Trophoblast cell (in vitro differentiated cells and primary cell): ENCODE results near the gene GLRX.
A peak's percentile ranks its signal among the peaks of the same experiment; 100 is the strongest.

Experiments
- DNase-seq, 2 donors: peaks; one replicate each; pipeline ENCODE4 v3.0.0-alpha.2; 2016
- H2AFZ ChIP-seq: 2 replicates; pipeline ENCODE4 v1.6.1; 2013; ENCODE audit warnings: low read length, moderate library complexity, mild to moderate bottlenecking; ENCODE audit not compliant: insufficient read depth, poor library complexity
- H2AK5ac ChIP-seq: 2 replicates; pipeline ENCODE4 v1.6.1; 2013; ENCODE audit warnings: mild to moderate bottlenecking, low read length
- H2BK120ac ChIP-seq: 2 replicates; pipeline ENCODE4 v1.6.1; 2013; ENCODE audit warnings: low read length, mild to moderate bottlenecking, moderate library complexity; ENCODE audit not compliant: insufficient read depth, poor library complexity
- H2BK12ac ChIP-seq: 2 replicates; pipeline ENCODE4 v1.6.1; 2013; ENCODE audit warnings: mild to moderate bottlenecking, low read length, moderate library complexity
- H2BK5ac ChIP-seq: 2 replicates; pipeline ENCODE4 v1.6.1; 2013; ENCODE audit warnings: low read length, low read depth, moderate library complexity, mild to moderate bottlenecking; ENCODE audit not compliant: poor library complexity
- H3K14ac ChIP-seq: 2 replicates; pipeline ENCODE4 v1.6.1; 2013; ENCODE audit warnings: mild to moderate bottlenecking, low read length
- H3K18ac ChIP-seq: 2 replicates; pipeline ENCODE4 v1.6.1; 2013; ENCODE audit warnings: mild to moderate bottlenecking, low read length
- H3K23ac ChIP-seq: 2 replicates; pipeline ENCODE4 v1.6.1; 2013; ENCODE audit warnings: low read length
- H3K27ac ChIP-seq: 2 replicates; pipeline ENCODE4 v1.5.1; 2013; ENCODE audit warnings: low read depth, mild to moderate bottlenecking, inconsistent platforms, low read length, moderate library complexity
- H3K27me3 ChIP-seq: 2 replicates; pipeline ENCODE4 v1.6.1; 2013; ENCODE audit warnings: inconsistent platforms, mild to moderate bottlenecking, low read length, moderate library complexity; ENCODE audit not compliant: insufficient read depth
- H3K36me3 ChIP-seq, 2 experiments: 1 replicate in 1 of 2; 2 replicates in 1 of 2; pipeline ENCODE4 v1.6.1; 2013; ENCODE audit warnings: low read length in 2 of 2, mild to moderate bottlenecking in 2 of 2, moderate library complexity in 1 of 2; ENCODE audit not compliant: insufficient read depth in 2 of 2, control insufficient read depth in 1 of 2
- H3K4ac ChIP-seq: 2 replicates; pipeline ENCODE4 v1.6.1; 2013; ENCODE audit warnings: low read depth, mild to moderate bottlenecking, low read length, moderate library complexity
- H3K4me1 ChIP-seq, 2 experiments: 1 replicate in 1 of 2; 2 replicates in 1 of 2; pipeline ENCODE4 v1.6.1; 2013; ENCODE audit warnings: low read length in 2 of 2, mild to moderate bottlenecking in 2 of 2, moderate library complexity in 1 of 2; ENCODE audit not compliant: insufficient read depth in 2 of 2, control insufficient read depth in 1 of 2
- H3K4me2 ChIP-seq: 2 replicates; pipeline ENCODE4 v1.6.1; 2013; ENCODE audit warnings: inconsistent platforms, mild to moderate bottlenecking, low read length, moderate library complexity
- H3K4me3 ChIP-seq: 2 replicates; pipeline ENCODE4 v1.5.1; 2013; ENCODE audit warnings: mild to moderate bottlenecking, low read depth, low read length, inconsistent platforms
- H3K79me1 ChIP-seq: one replicate; pipeline ENCODE4 v1.6.1; 2013; ENCODE audit warnings: low read length
- H3K79me2 ChIP-seq: 2 replicates; pipeline ENCODE4 v1.6.1; 2013; ENCODE audit warnings: low read length, mild to moderate bottlenecking; ENCODE audit not compliant: control insufficient read depth, insufficient read depth, poor library complexity
- H3K9ac ChIP-seq: 2 replicates; pipeline ENCODE4 v1.6.1; 2013; ENCODE audit warnings: mild to moderate bottlenecking, low read length
- H3K9me3 ChIP-seq: 2 replicates; pipeline ENCODE4 v1.6.1; 2013; ENCODE audit warnings: low read depth, mild to moderate bottlenecking, control low read depth, inconsistent platforms, low read length; ENCODE audit not compliant: insufficient read depth
- H4K12ac ChIP-seq: 2 replicates; pipeline ENCODE4 v1.6.1; 2013; ENCODE audit warnings: low read depth, mild to moderate bottlenecking, low read length, moderate library complexity
- H4K8ac ChIP-seq: 2 replicates; pipeline ENCODE4 v1.6.1; 2013; ENCODE audit warnings: low read depth, mild to moderate bottlenecking, low read length, moderate library complexity
- H4K91ac ChIP-seq: one replicate; pipeline ENCODE4 v1.6.1; 2013; ENCODE audit warnings: low read depth, mild to moderate bottlenecking, low read length, moderate library complexity
- WGBS: extraction: QIAGEN DNeasy Blood & Tissue Kit; methylation state at CpG from one replicate; pipeline ENCODE4 v1.1.7; 2013; ENCODE audit warnings: missing lambda C conversion rate; ENCODE audit not compliant: insufficient read length, insufficient coverage; ENCODE audit errors: extremely low coverage; 5-methylcytosine and 5-hydroxymethylcytosine counted together

The GLRX gene

DNA sequence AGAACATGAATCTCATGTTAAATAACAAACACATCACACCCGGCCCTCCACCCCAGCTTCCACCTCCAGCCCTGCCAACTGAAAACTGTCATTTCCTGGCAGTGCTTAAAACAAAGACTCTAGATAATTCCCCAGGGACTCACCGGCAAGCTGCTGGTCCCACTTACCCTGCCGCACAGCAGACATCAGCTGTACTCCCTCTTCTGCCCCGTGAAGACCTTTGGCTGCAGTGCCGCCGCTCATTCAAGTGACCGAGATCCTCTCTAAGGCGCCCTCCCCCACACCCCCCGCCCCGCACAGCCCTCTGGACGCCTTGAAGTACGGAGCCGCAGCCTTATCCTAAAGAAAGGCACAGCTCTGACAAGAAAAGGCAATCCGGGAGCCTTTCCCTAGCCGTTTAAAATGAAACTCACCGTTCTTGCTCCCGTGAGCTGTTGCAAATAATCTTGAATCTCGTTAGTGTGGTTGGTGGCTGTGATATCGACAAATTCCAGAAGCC lies 434 bp downstream of the GLRX start:
- no CpG with 5 or more reads among the region's 19 CpGs for WGBS
- peak overlapping the region; percentile 26 for H3K14ac ChIP-seq

DNA sequence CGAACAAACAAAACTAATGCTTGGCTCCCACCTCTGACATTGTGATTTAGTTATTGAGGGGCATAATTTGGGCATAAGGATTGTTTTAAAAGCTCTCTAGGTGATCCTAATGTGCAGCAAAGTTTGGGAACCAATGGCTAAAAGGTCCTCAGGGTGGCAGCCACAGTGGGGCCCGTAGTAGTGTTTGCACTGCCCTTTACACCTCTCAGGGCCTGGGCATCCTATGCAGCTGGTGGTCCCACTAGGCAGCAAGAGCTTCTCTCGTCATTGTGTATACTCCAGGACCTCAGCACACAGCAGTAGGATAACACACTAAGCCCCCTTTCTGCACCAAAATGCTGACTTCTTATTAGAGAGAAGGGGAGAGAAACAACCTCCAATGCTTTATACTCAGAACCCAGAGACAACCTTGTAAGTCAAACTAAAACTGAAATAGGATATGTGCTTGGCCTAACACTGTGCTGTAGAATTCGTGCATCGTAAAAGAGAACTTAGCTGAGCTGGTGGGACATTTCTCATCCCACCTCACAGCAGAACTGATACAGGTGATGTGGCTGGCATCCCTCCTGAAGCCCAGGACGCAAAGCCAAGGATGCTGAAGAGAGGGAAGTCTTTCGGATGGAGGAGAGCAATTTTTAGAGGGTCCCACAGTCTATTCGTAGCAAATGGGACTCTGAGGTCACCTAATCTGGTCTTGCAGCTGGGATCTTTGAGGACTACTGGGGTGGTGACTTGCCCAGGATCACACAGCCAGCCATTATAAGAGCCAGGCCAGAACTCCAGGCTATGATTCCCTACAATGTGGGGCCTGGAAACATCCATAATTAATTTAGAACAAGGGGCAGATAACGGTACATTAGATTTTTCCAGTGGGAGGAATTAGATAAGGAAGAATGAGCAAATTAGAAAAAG lies 1.2 kb downstream of the GLRX start:
- Histone ChIP-seq H2AFZ (no peak overlapping the region), H4K91ac (no peak overlapping the region), H2AK5ac (no peak overlapping the region), H3K4ac (peak overlapping the region; percentile 1), H3K4me3 (peak overlapping the region; percentile 13), H3K4me2 (peak overlapping the region; percentile 81), H3K27me3 (no peaks in the 10 kb centered on the region), H2BK5ac (no peak overlapping the region), H3K79me2 (peaks cover 2% of the 10 kb centered on the region), H3K27ac (no peak overlapping the region), H3K9ac (no peak overlapping the region), H3K14ac (no peak overlapping the region), H3K4me1 (peaks cover 21 to 33% of the 10 kb centered on the region in 2 experiments), H4K12ac (no peak overlapping the region), H2BK120ac (no peak overlapping the region), H3K23ac (peak overlapping the region; percentile 18), H4K8ac (no peak overlapping the region), H3K9me3 (no peaks in the 10 kb centered on the region), H3K18ac (no peak overlapping the region), H3K79me1 (peaks cover 2% of the 10 kb centered on the region), H2BK12ac (no peak overlapping the region), H3K36me3 (peaks cover under 1% of the 10 kb centered on the region in 2 experiments)
- no peak for DNase-seq
- no CpG with 5 or more reads among the region's 9 CpGs for whole genome bisulfite sequencing

More for the DNA sequence above, 434 bp downstream of the GLRX start:
- H4K8ac ChIP-seq = no peak overlapping the region
- peak overlapping the region; percentile 81 for H3K4me2 ChIP-seq
- no peak overlapping the region for H4K91ac ChIP-seq
- peak overlapping the region; percentile 46 for H3K27ac ChIP-seq
- peak overlapping the region; percentile 70 for H3K9ac ChIP-seq
- H4K12ac ChIP-seq = no peak overlapping the region
- peak overlapping the region; percentile 80 for H3K4me3 ChIP-seq
- H3K36me3 ChIP-seq = no peaks in the 10 kb centered on the region
- H2BK120ac ChIP-seq = no peak overlapping the region
- H3K4ac ChIP-seq = peak overlapping the region; percentile 1
- H2BK5ac ChIP-seq = no peak overlapping the region
- H2BK12ac ChIP-seq = no peak overlapping the region
- no peak overlapping the region for H3K18ac ChIP-seq
- H3K79me1 ChIP-seq = peaks cover 2% of the 10 kb centered on the region
- no peaks in the 10 kb centered on the region for H3K27me3 ChIP-seq
- H3K23ac ChIP-seq = no peak overlapping the region
- peak overlapping the region; percentile 8 for H2AFZ ChIP-seq
- H3K9me3 ChIP-seq = no peaks in the 10 kb centered on the region
- peaks cover 21 to 33% of the 10 kb centered on the region in 2 experiments for H3K4me1 ChIP-seq
- H2AK5ac ChIP-seq = no peak overlapping the region
- H3K79me2 ChIP-seq = peaks cover 2% of the 10 kb centered on the region
- peak; percentile 49 to 53 for DNase-seq

DNA sequence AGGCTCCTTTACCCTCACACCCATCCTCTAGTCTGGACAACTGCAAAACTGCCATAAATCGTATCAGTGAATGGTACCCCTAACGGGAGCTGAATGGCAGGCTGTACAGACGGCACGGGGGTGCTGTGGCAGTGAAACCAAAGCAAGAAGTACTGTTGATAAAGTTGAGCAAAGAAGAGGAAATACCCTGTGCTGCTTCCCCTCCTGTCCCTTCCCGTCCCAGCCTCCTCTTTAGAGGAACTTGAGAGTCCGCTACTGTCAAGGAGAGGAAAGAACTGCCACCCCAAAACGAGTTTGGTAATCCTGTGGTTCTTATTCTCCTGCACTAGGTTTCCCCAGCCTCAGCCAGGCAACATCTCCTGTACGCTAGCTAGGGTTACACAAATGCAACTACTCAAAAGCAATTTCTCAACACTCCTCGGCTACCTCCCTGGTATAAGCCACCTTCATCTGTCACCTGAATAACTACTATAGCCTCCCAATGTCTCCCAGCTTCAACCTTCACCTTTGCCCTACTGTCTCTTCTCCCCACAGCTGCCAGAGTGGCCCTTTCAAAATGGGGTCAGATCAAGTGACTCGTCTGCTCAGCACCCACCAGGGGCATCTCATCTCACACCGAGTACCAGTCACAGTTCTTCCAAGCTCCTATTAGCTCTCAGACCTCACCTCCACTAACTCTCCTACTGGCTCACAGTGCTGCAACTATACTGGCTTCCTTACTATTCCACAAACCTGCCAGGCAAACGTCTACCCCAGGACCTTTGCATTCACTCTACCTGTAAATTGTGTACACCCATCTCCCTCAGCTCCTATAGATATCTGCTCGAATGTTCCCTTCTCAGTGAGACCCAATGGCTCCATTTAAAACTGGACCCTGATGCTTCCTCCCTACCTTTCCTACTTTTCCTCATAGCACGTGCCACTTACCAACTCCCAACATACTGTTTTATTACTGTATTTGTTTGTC lies 4.1 kb downstream of the GLRX start:
- Histone ChIP-seq H4K91ac (no peak overlapping the region), H2BK120ac (no peak overlapping the region), H2BK5ac (no peak overlapping the region), H3K23ac (no peak overlapping the region), H3K79me1 (no peaks in the 10 kb centered on the region), H3K4ac (no peak overlapping the region), H3K4me2 (peak overlapping the region; percentile 27), H3K27ac (no peak overlapping the region), H3K14ac (no peak overlapping the region), H3K9ac (peak overlapping the region; percentile 75), H2AK5ac (no peak overlapping the region), H3K79me2 (peaks cover 2% of the 10 kb centered on the region), H4K12ac (no peak overlapping the region), H2AFZ (no peak overlapping the region), H3K36me3 (peaks cover 4 to 14% of the 10 kb centered on the region in 2 experiments), H2BK12ac (no peak overlapping the region), H4K8ac (no peak overlapping the region), H3K4me1 (peaks cover 14 to 25% of the 10 kb centered on the region in 2 experiments), H3K18ac (no peak overlapping the region), H3K9me3 (no peaks in the 10 kb centered on the region), H3K4me3 (no peak overlapping the region), H3K27me3 (no peaks in the 10 kb centered on the region)
- no CpG with 5 or more reads among the region's 14 CpGs for WGBS
- DNase-seq = peak in 1 of 2 donors; percentile 35

DNA sequence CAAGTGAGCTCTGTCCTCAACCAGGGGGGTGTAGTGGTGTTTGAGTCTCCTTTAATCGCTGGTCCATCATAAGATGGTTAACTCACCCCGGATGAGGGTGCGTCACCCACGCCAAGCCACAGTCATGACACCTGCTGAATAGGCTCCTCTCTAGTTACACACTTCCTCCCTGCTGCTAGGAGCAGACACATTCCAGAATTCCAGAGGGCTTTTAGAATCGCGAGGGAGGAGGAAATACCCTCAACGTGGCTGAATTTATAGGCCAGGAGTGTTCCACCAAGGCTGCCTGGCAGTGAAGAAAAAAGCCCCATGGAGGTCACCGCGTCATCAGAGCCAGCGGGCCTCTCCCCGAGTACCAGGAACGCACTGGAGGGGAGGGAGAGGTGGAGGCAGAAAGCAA lies 5.1 kb downstream of the GLRX start:
- H3K23ac ChIP-seq = no peak overlapping the region
- no peak overlapping the region for H3K9ac ChIP-seq
- H4K8ac ChIP-seq = no peak overlapping the region
- H3K4me1 ChIP-seq = peaks cover 14 to 22% of the 10 kb centered on the region in 2 experiments
- H2AFZ ChIP-seq = no peak overlapping the region
- no peaks in the 10 kb centered on the region for H3K9me3 ChIP-seq
- no peak overlapping the region for H2BK5ac ChIP-seq
- no peak overlapping the region for H4K12ac ChIP-seq
- no peaks in the 10 kb centered on the region for H3K27me3 ChIP-seq
- H3K4ac ChIP-seq = no peak overlapping the region
- H3K36me3 ChIP-seq = peaks cover 4 to 14% of the 10 kb centered on the region in 2 experiments
- H3K79me1 ChIP-seq = no peaks in the 10 kb centered on the region
- H3K27ac ChIP-seq = no peak overlapping the region
- H3K18ac ChIP-seq = no peak overlapping the region
- no peak overlapping the region for H2BK120ac ChIP-seq
- no peak overlapping the region for H3K4me3 ChIP-seq
- H2BK12ac ChIP-seq = no peak overlapping the region
- no peak overlapping the region for H3K4me2 ChIP-seq
- no peak overlapping the region for H3K14ac ChIP-seq
- peaks cover 2% of the 10 kb centered on the region for H3K79me2 ChIP-seq
- H2AK5ac ChIP-seq = no peak overlapping the region
- WGBS = no CpG with 5 or more reads among the region's 12 CpGs
- no peak overlapping the region for H4K91ac ChIP-seq
- peak; percentile 75 to 79 for DNase-seq
